Measurements from ENCODE around the gene PROM2.
"Not testable (repeated sequence)": the region's sequence is repeated elsewhere in the genome, so short reads cannot be mapped to it uniquely, and the experiment has no call there.

PROM2 gene

GRCh38 chr2:95269745-95270144 lies 4.5 kb upstream of the PROM2 start:
- not testable (repeated sequence) for DNase-seq

DNA sequence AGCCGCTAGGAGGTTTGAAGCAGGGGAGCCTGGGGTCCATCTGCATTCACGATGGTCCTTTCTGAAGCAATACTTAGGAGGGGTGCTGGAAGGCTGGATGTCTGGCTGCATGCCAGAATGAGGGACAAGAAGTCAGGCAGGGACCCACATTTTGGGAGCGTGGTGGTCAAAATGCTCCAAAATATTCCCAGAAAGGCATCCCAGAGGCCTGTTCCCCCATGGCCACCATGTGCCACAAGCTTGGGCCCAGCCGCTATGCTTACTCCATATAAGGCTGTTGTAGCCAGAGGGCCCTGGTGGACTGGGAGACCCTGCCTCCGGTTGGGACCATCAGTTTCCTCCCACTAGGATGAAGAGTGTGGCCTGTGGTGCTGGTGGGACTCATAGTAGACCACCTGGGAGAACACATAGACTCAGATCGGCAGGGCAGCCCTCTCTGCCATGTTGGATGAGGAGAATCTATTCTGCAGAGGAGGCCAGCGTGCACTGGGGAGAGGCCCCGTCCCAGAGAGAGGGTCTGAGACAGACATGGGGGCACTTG lies 3.6 kb upstream of the PROM2 start:
- DNase-seq, result no peak

GRCh38 chr2:95271381-95271971 lies 2.8 kb upstream of the PROM2 start:
- no peak for DNase-seq

GRCh38 chr2:95272299-95272751 lies 1.9 kb upstream of the PROM2 start:
- no peak for DNase-seq

DNA sequence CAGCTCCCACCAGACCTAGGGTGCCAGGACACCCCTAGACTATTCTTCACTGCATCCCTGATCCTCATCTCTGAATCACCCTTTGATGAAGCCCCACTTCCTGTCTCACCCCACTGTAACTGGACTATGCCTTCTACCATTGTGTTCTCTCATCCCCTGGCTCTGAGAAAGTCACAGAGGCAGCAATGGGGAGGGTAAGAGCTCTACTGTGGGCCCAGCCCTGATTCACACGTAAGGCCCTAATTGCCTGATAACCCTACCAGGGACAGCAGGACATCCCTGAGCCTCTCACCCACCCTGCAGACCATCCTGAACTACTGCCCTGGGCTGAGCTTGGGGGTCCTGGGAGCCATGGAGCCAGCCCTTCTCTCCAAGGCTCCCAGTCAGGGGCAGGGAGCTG lies 1.5 kb upstream of the PROM2 start:
- DNase-seq, result no peak

DNA sequence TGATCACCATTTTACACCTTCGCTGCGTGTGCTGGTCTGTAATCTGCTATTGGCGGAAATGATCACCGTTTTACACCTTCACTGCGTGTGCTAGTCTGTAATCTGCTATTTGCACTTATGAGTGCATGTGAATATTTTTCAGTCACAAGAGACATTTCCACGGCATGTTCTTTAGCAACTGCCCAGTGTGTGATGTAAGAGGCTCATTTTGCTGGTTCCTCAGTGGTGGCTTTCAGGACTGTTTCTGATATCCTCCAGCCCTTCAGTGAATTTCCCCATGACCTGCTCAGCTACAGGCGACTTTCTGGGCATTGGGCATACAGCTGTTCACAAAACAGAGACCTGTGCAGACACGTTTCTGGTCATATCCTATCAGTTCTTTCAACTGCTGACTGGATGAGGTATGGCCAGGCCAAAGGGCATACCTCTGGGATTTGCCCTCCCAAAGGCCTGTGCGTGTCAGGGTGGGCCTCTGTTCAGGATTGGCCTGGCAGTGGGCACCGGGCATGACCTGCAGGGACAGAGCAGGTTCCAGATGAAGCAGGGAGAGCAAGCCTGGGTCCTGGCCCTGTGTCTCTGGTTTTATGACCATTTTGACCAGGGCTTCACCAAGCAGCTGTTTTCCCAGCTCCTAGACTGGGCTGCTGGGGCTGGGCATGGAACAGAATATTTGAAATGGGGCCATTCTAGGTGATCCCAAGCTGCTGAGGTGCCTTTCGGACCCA lies 521 bp upstream of the PROM2 start:
- DNase-seq, result no peak

DNA sequence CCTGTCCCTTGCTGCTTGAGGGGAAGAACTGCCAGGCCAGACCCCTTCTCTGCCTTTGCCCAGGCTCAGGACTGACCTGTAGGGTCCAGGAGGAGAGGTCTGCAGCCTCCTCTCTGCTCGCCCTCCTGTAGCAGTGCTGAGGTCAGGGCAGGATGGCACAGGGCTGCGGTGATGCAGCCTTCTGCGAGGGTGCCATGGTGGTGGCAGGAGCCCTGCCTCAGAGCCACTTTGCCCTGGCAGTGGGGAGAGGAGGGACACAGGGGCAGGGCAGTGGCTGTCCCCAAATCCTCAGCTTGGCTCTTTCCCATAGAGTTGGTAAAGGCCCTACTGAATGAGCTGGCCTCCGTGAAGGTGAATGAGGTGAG lies 884 bp downstream of the PROM2 start:
- no peak for DNase-seq

GRCh38 chr2:95275601-95276243 lies 1.5 kb downstream of the PROM2 start:
- DNase-seq, result no peak

GRCh38 chr2:95276244-95276887 lies 2.1 kb downstream of the PROM2 start:
- DNase-seq, result no peak

- no peak for DNase-seq
Measured at GRCh38 chr2:95276888-95277245, 2.6 kb downstream of the PROM2 start.

GRCh38 chr2:95277246-95277906 lies 3.1 kb downstream of the PROM2 start:
- no peak for DNase-seq

GRCh38 chr2:95278051-95278471 lies 3.8 kb downstream of the PROM2 start:
- DNase-seq, result no peak

DNA sequence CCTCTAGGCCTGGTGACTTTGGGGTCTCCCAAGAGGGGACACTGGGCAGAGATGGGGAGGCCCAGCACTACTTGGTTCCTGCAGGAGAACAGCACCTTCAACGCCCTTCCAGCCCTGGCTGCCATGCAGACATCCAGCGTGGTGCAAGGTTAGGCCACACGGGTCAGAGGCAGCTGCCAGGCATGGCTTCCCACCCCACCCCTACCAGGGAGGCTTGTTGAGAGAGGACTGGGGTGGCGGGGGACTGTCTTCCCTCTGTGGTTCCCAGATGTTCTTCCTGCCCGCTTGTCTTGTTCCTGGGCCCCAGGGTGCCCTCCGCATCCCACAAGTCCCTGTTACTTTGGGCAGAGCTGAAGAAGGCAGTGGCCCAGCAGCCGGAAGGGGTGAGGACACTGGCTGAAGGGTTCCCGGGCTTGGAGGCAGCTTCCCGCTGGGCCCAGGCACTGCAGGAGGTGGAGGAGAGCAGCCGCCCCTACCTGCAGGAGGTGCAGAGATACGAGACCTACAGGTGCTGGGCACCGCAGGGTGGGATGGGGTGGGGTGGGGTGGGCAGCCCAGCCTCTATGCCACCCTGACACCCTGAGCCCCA lies 4.5 kb downstream of the PROM2 start:
- DNase-seq, result no peak

GRCh38 chr2:95279435-95280035 lies 5.3 kb downstream of the PROM2 start:
- DNase-seq, result no peak

DNA sequence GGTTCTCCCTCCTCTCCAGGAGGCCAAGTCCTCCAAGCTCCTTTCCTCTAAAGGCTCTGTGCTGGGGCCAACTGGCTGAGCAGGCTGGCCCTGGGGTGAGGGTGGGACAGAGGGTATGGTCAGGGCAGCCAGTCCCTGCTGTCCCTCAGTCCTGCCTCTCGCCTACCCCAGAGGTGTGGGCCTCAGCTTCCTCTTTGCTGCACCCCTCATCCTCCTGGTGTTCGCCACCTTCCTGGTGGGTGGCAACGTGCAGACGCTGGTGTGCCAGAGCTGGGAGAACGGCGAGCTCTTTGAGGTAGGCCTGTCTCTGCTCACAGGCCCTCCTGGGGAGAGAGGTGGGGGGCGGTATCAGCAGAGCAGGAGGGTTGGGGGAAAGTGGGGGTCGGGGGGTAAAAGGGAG lies 6.8 kb downstream of the PROM2 start:
- DNase-seq, result no peak

GRCh38 chr2:95281786-95282185 lies 7.5 kb downstream of the PROM2 start:
- no peak for DNase-seq

DNA sequence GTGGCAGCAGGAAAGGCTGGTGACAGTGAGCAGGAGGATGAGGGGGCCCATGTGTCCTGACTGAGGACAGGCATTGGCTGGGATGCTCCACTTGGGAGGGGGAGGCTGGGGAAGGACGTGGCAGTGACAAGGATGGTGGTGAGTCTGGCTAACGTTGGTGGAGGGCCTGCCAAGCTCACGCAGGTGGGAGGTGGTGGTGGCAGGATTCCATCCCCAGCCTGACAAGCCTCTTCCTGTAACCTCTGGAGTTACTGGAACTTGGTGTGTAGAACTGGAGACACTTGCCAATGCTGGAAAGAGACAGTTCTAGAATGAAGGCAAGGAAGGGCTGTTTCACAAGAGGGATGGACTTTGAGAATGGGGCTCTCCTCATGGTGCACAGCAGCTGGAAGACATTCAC lies 8.2 kb downstream of the PROM2 start:
- no peak for DNase-seq

GRCh38 chr2:95283562-95283961 lies 9.3 kb downstream of the PROM2 start:
- DNase-seq, result no peak

DNA sequence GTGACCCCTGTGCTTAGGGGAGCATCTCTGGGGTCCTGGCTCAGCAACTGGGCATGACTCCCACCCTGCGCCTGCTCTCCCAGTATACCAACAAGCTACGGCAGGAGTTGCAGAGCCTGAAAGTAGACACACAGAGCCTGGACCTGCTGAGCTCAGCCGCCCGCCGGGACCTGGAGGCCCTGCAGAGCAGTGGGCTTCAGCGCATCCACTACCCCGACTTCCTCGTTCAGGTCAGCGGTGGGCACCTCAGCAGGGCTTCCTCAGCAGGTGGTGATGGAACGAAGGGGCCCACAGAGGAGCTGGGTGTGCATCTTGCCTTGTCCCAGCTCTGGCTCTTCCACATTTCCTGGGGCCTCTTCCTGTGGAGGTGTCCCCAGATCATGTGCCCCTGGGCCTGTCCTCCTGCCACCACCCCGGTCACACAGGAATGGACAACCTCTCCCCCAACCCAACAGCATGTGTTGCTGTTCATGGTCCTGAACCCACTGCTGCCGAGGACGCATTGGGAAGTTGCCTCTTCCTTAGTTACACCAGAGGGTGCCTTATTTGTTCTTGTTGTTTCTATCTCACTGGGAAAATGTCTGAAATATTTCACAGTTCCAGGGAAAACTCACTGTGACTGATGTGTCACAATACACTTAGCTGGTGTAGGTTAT lies 10.8 kb downstream of the PROM2 start:
- no peak for DNase-seq

DNA sequence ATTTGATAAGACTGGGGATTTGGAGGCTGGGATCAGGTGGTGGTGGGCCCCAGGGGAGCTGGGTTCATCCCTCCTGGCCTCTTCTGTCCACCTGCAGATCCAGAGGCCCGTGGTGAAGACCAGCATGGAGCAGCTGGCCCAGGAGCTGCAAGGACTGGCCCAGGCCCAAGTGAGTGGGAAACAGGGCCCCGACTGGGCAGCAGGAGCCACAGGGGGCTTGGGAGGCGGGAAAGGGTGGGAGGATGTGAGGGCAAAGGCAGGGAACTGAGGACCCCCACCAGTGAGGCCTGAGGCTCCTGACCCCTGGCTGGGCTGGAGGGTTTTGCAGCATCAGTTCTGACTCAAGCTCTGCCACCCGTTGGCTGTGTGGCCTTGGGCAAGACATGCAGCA lies 11.3 kb downstream of the PROM2 start:
- no peak for DNase-seq

DNA sequence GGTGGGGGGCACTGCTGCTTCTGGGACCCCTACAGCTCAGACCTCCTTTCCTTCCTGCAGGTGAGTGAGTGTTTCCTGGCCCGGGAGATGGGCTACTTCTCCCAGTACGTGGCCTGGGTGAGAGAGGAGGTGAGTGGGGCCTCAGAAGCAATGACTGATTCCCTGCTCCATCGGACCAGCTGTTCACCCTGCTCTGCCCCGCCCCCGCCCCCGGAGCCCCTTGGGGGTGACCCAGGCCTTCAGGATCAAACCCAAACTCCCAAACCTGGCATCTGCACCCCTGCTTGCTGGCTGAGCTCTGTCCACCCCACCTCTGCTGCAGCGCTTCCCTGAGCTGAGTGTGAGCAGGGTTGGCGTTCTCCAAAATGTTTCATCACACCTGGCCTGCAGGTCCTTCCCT lies 13.1 kb downstream of the PROM2 start:
- DNase-seq, result no peak

DNA sequence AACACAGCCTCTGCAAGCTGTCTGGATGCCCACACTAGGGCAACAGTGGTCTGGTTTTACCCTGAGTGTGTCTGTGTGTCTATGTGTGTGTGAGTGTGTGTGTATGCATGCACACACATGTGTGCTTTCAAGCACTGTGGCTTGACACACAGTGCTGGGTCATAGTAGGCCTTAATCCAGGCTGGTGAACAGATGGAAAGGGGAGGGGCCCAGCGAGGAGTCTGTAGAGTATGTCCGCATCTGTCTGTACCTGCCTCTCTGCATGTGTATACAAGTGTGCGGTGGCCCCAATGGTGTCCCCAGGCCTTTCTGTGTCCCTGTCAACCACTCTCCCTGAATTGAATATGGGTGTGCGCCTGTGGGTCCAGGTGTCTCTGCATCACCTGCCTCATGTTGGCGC lies 13.6 kb downstream of the PROM2 start:
- DNase-seq, result no peak

All from DMS 273 treated with DMSO at 0.1 percent for 48 hours (cell line).